NCI-H748 (cell line): Measurements from ENCODE around the gene LHB.

Experiments used
- DNase-seq: peaks from one replicate; lab custom pipeline; 2025; ENCODE audit not compliant: unreplicated experiment; lab: John Stamatoyannopoulos, UW

The LHB gene

DNA sequence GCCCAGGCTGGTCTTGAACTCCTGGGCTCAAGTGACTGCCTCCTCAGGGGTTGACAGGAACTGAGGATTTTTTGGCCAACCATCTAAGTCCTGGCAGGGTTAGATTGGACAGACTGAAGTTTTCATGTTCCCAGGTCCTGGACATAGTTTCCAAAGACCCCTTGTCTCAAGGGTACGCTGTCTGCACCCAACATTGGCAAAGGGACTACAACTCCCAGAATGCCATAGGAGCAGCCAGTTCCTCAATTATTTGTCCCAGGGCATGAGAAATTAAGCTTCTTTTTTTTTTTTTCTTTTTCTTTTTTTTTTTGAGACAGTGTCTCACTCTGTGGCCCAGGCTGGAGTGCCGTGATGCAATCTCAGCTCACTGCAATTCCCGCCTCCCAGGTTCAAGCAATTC is 30.7 kb downstream of the LHB start:
- no peak for DNase-seq

- no peak for DNase-seq
Observed at GRCh38 chr19:48985711-48986110, 31.2 kb downstream of the LHB start.

- DNase-seq = no peak
Observed at GRCh38 chr19:48982280-48982679, 34.6 kb downstream of the LHB start.

DNA sequence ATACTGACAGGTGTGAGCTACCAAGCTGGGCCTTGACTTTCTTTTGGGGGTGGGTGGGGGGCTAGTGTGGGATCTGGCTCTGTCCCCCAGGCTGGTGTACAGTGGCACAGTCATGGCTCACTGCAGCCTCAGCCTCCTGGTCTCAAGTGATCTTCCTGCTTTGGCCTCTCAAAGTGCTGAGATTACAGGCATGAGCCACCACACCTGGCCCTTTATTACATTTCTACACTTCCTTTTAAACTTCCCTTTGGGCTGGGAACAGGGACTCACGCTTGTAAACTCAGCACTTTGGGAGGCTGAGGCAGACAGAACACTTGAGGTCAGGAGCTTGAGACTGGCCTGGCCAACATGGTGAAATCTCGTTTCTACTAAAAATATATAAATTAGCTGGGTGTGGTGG is 39.8 kb downstream of the LHB start:
- DNase-seq = no peak

DNA sequence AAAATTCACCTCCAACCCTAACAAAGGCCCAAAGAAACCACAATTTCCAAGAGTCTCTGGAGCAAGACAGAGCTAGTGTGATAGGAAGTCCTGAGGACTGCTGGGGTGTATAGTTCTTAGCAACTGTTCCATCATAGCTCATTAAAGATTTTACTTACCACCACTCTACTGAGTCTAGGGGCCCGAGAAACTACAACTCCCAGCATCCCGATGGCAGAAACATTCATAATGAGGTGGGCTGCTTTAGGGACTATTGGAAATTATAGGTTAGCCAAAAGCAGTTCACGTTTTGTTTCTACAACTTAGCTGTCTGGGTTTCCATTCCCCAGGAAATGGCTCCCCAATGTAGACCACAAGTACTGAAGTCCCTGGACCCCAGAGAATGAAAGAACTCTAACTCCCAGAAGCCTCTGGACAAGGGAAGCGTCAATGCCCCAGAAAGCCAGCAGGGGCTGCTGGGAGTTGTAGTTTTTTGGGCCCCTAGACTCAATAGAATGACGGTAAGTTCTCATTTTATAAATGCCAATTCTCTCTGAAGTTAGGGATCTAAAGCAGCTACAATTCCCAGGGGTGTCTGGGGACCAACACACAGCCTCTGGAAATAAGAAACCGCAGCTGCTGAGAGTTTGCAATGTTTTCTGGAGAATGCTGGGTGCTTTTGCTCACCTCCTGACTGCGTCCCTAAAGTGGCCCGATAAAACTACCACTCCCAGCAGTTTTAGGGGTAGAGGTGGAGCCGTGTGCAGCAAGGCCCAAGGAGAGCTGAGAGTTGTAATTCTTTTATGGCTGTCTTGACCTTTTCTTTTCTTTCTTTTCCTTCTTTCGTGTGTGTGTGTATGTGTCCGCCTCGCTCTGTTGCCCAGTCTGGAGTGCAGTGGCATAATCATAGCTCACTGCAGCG is 40.7 kb downstream of the LHB start:
- peak; percentile 47 for DNase-seq

DNA sequence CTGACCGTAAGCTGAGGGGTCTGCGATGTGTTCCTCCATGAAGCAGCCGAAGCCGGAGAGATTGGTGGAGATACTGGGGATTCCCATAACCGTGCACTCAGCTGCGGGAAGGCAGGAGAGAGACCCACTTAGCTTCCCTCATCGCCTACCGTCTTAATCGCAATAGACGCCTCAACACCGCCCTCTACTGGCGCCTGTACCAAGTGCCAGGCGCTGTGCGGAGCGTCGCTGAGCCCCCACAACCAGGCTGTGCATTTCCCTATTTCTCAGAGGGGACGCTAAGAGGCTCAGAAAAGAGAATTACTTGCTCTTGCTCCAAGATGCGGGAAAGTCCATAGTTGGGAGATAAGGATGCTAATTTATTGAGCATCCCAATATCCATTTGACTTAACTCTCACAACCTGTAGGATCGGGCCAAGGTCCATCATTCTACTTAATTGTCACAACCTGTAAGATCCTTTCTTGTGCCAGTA is 45.9 kb downstream of the LHB start:
- peak; percentile 91 for DNase-seq

- DNase-seq = no peak
Observed at GRCh38 chr19:48970139-48970766, 46.6 kb downstream of the LHB start.

GRCh38 chr19:48969276-48970138 is 47.4 kb downstream of the LHB start:
- peak; percentile 41 for DNase-seq

- no peak for DNase-seq
Observed at GRCh38 chr19:48968813-48969218, 48.1 kb downstream of the LHB start.

- no peak for DNase-seq
Observed at GRCh38 chr19:48968179-48968661, 48.7 kb downstream of the LHB start.

DNA sequence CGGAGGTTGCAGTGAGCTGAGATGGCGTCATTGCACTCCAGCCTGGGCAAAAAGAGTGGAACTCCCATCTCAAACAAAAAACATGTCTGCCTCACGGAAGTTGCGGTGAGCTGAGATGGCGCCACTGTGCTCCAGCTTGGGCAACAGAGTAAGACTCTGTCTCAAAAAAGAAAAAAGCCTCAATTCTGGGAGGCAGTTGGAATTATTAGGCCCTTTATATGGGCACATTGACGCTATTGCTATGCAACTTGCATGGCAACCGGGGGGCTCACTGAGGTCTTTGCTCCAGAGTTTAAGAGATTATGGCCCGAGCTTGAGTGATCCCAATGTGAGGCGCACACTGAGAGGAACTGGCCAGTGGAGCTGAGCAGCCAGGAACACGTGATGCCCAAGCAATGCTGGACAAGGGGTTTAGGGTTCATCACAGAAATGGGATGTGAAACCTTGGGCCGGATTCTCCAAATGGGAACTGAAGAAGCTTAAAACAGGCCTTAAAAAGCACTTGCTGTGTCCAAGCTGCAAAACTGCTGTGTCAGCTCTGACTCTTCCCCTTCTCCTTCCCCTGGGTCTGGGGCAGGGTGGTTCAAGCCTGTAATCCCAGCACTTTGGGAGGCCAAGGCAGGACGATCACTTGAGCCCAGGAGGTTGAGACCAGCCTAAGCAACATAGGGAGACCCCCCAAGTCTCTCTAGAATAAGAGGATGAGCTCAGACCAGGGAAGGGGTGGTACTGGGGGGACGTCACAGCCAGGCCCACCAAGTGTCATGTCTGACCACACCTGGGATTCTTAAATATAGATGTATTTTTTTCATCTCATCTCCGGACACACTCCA is 49.3 kb downstream of the LHB start:
- no peak for DNase-seq

GRCh38 chr19:48966541-48967345 is 50.1 kb downstream of the LHB start:
- DNase-seq = peak; percentile 34
